Measurements from ENCODE around the gene COBLL1.

Gene COBLL1

GRCh38 chr2:164782323-164782722 lies 59.3 kb downstream of the COBLL1 start:
- TF ChIP-seq, protein P1, sequence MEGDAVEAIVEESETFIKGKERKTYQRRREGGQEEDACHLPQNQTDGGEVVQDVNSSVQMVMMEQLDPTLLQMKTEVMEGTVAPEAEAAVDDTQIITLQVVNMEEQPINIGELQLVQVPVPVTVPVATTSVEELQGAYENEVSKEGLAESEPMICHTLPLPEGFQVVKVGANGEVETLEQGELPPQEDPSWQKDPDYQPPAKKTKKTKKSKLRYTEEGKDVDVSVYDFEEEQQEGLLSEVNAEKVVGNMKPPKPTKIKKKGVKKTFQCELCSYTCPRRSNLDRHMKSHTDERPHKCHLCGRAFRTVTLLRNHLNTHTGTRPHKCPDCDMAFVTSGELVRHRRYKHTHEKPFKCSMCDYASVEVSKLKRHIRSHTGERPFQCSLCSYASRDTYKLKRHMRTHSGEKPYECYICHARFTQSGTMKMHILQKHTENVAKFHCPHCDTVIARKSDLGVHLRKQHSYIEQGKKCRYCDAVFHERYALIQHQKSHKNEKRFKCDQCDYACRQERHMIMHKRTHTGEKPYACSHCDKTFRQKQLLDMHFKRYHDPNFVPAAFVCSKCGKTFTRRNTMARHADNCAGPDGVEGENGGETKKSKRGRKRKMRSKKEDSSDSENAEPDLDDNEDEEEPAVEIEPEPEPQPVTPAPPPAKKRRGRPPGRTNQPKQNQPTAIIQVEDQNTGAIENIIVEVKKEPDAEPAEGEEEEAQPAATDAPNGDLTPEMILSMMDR (IDR thresholded peaks at IDR 0.05; ENCODE audit: low read depth, low read length, missing control alignments), result no peak
- H3K4me3 ChIP-seq (replicated peaks; ENCODE audit: low read depth, low read length), result no peak overlapping the region
- no peak for DNase-seq (ENCODE audit: extremely low read depth, low read depth)

DNA sequence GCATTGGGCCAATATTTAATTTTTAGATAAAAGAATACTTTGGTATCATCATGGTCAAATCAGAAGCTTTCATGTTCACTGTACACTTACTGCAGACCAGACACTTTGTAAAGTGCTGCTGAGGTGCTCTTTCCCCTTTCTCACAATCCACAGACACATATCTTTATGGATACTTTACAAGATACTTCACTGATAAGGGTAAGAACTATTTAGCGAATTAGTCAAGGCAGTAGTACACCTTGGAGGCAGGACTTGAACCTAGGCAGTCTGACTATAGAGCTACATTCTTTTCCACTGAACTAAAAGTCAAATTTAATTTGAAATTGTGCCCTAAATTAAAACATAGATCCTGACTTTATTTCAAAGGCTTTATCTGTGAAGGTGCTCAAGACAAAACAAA lies 60.2 kb downstream of the COBLL1 start:
- DNase-seq (ENCODE audit: extremely low read depth, low read depth), result no peak
- TF ChIP-seq, protein P1 (IDR thresholded peaks at IDR 0.05; ENCODE audit: low read depth, low read length, missing control alignments), result no peak
- H3K4me3 ChIP-seq (replicated peaks; ENCODE audit: low read depth, low read length), result no peak overlapping the region

- H3K4me3 ChIP-seq (replicated peaks; ENCODE audit: low read depth, low read length), result no peak overlapping the region
- DNase-seq (ENCODE audit: extremely low read depth, low read depth), result no peak
- TF ChIP-seq, protein P1 (IDR thresholded peaks at IDR 0.05; ENCODE audit: low read depth, low read length, missing control alignments), result no peak
These were observed 60.9 kb downstream of the COBLL1 start for GRCh38 chr2:164780611-164781178.

GRCh38 chr2:164779383-164780057 lies 62.1 kb downstream of the COBLL1 start:
- H3K4me3 ChIP-seq (replicated peaks; ENCODE audit: low read depth, low read length), result no peak overlapping the region
- TF ChIP-seq, protein P1 (IDR thresholded peaks at IDR 0.05; ENCODE audit: low read depth, low read length, missing control alignments), result no peak
- no peak for DNase-seq (ENCODE audit: extremely low read depth, low read depth)

DNA sequence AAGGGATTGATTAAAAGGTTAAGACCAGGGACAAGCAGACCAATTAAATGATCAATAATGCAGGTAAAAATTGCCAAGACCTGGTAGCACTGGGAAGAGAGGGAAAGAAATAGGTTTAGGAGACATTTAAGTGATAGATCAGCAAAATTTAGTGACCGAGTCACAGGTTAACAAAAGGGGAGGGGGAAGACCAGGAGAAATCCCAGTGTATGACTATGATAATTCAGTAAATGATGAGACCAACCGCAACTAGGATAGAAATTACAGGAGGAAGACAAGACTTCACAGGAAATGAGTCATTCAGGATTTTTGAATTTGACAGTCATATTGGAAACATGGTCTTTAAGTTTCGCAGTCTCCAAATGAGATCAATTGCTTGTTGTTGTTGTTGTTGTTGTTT lies 62.9 kb downstream of the COBLL1 start:
- TF ChIP-seq, protein P1 (IDR thresholded peaks at IDR 0.05; ENCODE audit: low read depth, low read length, missing control alignments), result no peak
- no peak for DNase-seq (ENCODE audit: extremely low read depth, low read depth)
- no peak overlapping the region for H3K4me3 ChIP-seq (replicated peaks; ENCODE audit: low read depth, low read length)

GRCh38 chr2:164777847-164778461 lies 63.7 kb downstream of the COBLL1 start:
- DNase-seq (ENCODE audit: extremely low read depth, low read depth), result no peak
- TF ChIP-seq, protein P1 (IDR thresholded peaks at IDR 0.05; ENCODE audit: low read depth, low read length, missing control alignments), result no peak
- H3K4me3 ChIP-seq (replicated peaks; ENCODE audit: low read depth, low read length), result no peak overlapping the region
